ENCODE results near the gene RGMA.
A peak's percentile ranks its signal among the peaks of the same experiment; 100 is the strongest.

The RGMA gene, protein sequence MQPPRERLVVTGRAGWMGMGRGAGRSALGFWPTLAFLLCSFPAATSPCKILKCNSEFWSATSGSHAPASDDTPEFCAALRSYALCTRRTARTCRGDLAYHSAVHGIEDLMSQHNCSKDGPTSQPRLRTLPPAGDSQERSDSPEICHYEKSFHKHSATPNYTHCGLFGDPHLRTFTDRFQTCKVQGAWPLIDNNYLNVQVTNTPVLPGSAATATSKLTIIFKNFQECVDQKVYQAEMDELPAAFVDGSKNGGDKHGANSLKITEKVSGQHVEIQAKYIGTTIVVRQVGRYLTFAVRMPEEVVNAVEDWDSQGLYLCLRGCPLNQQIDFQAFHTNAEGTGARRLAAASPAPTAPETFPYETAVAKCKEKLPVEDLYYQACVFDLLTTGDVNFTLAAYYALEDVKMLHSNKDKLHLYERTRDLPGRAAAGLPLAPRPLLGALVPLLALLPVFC

GRCh38 chr15:93088981-93089726 is at the start of gene RGMA:
TSS of gene RGMA (minus strand) at chr15:93089211. CDS start at chr15:93088932, 279 bp downstream.
- DNase-seq, result no peak

DNA sequence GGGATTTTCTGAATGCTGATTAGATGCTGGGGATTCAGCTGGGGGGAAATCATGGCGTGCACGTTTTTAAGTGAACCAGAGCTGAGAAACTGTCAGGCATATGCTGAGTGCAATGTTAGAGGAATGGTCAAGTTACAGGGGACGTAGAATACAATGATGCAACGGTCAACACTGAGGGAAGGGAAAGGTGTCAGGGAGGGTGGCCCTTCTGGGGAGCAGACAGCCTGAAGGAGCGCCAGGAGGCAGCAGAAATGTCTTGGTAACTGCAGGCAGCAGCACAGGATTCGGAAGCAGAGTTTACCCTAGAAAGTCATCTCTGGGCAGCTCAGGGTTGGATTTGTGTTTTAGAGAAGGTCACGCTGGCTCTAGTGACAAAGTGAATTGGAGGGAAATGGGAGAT is 47.6 kb upstream of the RGMA start:
- no peak for DNase-seq

- no peak for DNase-seq
Observed at GRCh38 chr15:93135997-93136397, 47.0 kb upstream of the RGMA start.

GRCh38 chr15:93135459-93135858 is 46.4 kb upstream of the RGMA start:
- no peak for DNase-seq

DNA sequence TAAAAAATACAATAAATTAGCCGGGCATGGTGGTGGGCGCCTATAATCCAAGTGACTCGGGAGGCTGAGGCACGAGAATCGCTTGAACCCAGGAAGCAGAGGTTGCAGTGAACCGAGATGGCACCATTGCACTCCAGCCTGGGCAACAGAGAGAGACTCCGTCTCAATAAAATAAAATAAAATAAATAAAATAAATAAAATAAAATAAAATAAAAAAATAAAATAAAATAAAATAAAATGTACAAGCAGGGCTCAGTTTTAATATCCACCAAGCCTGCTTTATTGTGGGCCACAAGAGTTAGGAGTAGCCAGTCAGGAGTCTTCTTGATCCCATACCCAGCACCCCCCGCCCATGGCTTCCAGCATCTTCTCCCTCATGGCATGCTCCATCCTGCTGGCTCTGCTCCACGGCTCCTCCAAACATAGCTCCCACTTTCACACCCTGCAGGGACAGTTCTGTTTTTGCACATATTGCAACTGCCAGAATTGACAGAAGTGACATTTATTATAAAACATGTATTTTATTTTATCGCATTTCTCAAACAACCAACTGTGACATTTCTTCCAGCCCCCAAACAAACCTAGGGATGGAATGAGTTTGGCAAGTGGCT is 42.6 kb upstream of the RGMA start:
- DNase-seq, result no peak

- DNase-seq, result no peak
Observed at GRCh38 chr15:93129702-93130488, 40.9 kb upstream of the RGMA start.

DNA sequence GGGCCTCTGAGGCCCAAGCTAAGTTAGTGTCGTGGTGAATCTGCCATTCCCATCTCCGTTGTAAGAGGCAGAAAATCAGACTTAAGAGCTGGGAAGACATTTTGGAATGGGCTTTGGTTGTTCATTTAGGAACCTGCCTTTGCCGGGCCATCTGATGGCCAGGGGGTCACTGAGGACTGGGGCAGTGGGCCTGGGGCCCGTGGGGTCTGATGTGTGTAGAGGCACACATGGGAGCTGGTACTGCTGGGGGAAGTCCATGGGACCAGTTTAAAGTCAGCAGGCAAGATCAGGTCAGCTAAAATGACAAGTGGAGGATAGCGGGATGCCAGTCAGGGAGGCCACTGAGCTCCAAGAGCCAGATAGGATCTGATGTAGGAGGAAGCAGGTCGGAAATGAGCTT is 38.3 kb upstream of the RGMA start:
- no peak for DNase-seq

DNA sequence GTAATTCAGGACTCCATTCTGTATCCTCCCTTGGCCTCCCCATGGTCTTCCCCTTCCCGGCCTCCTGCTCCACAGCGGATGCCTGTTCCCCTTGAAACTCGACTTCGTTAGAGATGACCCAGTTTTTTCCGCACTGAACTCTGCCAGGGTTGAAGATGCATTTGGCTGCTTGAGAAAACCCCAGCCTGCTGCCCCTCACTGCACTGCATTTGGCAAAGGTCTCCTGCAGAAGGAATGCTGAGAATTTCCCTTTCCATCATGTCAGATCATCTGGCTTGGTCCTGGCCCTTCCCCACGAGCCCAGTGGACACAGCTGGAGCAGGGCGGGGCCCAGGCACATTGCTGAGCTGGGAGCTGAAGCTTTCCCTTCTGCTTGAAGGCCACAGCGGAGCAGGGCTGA is 37.6 kb upstream of the RGMA start:
- DNase-seq, result no peak

DNA sequence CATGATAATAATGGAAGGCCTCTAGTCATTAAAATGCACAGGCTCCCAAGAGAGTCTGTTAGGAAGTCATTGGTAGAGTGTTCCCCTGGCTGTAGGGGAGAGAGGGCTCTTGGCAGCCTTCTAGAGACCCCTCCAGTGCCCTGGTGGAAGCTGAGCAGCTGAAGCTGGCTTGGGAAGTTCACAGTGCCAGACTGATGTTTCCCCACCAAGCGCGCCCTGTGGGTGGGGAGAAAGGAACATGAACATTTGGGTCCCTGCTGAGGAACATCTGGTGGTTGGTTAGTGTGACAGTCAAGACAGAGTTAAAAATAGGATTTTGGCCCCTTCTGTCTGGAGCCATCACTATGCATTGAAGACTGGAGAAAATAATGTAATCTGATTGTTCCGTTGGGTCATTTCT is 37.1 kb upstream of the RGMA start:
- no peak for DNase-seq

- no peak for DNase-seq
Observed at GRCh38 chr15:93124126-93124525, 35.1 kb upstream of the RGMA start.

- no peak for DNase-seq
Observed at GRCh38 chr15:93121973-93122910, 33.2 kb upstream of the RGMA start.

- DNase-seq, result peak; percentile 7
Observed at GRCh38 chr15:93121107-93121506, 32.1 kb upstream of the RGMA start.

- DNase-seq, result no peak
Observed at GRCh38 chr15:93118904-93119303, 29.9 kb upstream of the RGMA start.

- DNase-seq, result no peak
Observed at GRCh38 chr15:93111451-93111850, 22.4 kb upstream of the RGMA start.

DNA sequence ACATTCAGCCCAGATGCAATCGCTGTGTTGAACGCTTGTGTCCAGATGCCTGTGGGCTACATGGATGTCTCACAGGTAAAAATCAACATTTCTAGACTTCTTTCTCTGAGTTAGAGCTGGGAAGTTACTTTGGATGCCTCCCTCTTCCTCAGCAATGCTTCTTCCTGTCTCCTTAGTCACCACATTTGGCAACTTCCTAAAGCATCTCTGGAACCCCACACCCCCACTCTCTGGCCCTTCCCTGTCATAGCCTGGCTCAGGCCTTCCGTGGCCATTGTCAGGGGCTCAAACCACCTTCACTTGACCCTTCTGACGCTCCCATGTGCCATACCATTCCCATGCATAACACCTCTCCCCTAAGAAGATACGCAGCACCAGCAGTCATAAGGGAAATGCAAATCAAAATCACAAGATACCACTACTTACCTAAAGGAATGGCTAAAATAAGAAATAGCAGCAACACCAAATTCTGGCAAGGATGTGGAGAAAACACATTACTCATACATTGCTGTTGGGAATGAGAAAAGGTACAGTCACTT is 21.6 kb upstream of the RGMA start:
- no peak for DNase-seq

DNA sequence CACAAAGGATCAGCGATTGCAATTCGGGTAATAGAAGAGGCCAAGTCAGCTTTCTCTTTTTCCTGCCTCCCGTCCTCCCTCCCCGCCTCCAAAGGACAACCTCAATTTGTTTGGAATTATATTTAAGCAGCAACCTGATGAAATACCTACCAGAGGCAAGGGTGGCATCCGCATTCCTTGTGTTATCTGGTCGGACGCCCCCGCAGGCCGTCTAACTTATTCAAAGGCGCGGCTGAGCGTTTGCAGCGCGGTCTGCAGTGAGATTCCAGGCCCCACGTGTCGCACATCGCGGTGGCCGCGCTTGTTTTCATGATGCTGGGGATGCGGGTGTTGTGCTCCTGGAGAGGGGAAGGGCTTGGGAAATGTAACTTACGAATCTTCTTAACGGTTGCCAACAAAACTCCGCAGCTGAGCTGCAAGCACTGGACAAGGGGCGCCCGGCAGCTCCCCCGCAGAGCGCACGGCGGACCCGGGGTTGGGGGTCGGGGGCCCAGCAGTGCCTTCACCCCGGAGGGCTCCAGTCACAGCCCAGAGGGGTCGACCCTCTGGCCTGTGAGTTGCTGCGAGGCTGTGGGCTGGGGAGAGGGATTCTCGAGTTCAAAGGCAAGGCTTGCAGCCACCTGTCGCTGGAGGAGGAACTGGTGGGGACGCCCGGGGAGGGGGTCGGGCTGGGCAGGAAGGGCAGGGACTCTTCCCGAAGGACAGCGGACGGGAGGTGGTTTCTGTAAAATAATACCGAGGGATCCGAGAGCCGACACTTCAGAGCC is 20.5 kb upstream of the RGMA start:
- no peak for DNase-seq

DNA sequence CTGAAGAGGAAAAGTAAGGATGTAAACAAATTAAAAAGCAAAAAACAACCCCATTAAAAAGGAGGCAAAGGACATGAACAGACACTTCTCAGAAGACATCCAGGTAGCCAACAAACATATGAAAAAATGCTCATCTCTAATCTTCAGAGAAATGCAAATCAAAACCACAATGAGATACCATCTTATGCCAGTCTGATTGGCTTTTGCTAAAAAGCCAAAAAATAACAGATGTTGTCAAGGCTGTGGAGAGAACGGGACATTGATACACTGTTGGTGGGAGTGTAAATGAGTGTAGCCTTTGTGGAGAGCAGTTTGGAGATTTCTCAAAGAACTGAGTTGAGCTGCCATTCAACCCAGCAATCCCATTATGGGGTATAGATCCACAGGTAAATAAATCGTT is 18.6 kb upstream of the RGMA start:
- no peak for DNase-seq

DNA sequence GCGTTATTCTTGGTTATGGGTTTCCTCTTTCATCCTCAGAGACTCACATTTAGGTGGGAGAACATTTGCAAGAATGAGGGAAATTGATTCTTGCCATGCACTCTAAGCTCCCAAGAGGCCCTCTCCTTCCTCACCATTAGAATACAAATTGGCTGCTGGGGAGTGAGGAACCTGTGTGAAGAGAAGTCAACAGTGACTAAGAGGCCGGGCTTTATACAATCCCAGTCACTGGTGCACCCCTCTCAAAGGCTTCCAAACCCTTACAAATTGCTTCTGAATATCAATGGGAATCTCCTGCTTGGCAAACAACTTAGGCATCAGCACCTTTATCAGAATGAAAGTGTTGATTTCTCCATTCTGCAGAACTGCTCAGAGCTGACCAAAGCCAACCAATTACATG is 16.5 kb upstream of the RGMA start:
- no peak for DNase-seq

GRCh38 chr15:93103823-93104222 is 14.8 kb upstream of the RGMA start:
- DNase-seq, result no peak

DNA sequence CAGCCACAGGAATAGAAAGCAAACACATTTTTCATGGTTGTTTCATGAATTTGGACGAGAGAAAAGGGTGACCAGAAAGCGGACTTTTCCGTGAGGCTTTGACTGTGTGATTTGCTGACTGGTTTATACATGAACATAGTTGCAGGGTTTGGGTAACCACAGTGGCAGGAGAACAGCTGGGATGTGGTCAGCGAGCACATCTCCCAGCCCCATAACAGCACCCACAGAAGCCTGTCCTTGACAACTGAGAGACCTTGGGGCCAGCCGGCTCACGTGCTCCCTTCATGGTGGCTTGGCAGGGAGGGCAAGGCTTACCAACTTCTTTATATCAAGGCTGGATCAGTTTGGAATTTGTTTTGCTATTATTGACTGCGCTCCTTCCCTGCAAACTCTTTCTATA is 13.2 kb upstream of the RGMA start:
- DNase-seq, result no peak

DNA sequence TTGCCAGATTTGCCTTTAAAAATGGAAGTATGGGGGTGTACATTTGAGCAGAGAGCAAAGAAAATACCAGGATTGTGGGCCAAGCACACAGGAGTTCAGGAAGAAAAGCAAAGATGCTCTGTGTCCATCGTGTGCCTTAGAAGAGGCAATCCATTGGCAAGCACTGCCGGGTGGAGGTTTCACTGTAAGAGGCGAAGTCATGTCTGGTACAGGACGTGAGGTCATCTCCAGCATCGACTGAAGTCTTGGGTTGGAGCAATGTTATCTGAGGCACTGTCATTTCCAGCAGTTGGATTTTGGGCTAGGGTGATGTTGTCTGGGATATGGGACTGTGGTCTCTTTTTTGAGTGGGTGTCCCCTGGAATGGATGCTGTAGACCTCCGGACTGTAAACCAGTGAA is 4.8 kb upstream of the RGMA start:
- no peak for DNase-seq

All from NCI-H2081 treated with DMSO at 0.1 percent for 48 hours (cell line).